ENCODE data around the gene AEN. TPM values are rescaled to one million over a fixed set of nuclear protein-coding genes. Genes with fewer than 3 reads are reported as not detected.

Gene AEN
- total RNA-seq, 1 donor from 2014 or later: 90.6 TPM

GRCh38 chr15:88644741-88645140 is 23.6 kb downstream of the AEN start:
- Histone ChIP-seq H3K4me2 (ENCODE audit: low read length) (no peak overlapping the region), H3K9me3 (ENCODE audit: insufficient read depth, low read depth, low read length) (no peaks in the 10 kb centered on the region), H3K27ac (ENCODE audit: low read depth, low read length) (no peak overlapping the region), H2AFZ (ENCODE audit: low read depth, low read length) (no peak overlapping the region), H3K4me1 (ENCODE audit: insufficient read depth, low read length) (peaks cover 16% of the 10 kb centered on the region), H3K36me3 (ENCODE audit: insufficient read depth, low read length) (no peaks in the 10 kb centered on the region), H3K9ac (ENCODE audit: low read length) (no peak overlapping the region), H3K27me3 (ENCODE audit: insufficient read depth, low read length) (no peaks in the 10 kb centered on the region), H3K79me2 (ENCODE audit: insufficient read depth, low read length) (no peaks in the 10 kb centered on the region), H4K20me1 (ENCODE audit: insufficient read depth, low read length) (peaks cover 7% of the 10 kb centered on the region), H3K4me3 (ENCODE audit: insufficient read depth, low read depth, low read length) (no peak overlapping the region)
- Mint-ChIP-seq H3K9me3 (ENCODE audit: unreplicated experiment) (peaks cover 5% of the 10 kb centered on the region), H3K27ac (ENCODE audit: unreplicated experiment) (no peak overlapping the region), H3K4me1 (ENCODE audit: low read depth, unreplicated experiment) (peaks cover 18% of the 10 kb centered on the region), H3K36me3 (ENCODE audit: low read depth, unreplicated experiment) (peaks cover 7% of the 10 kb centered on the region), H3K4me3 (ENCODE audit: unreplicated experiment) (no peak overlapping the region), H3K27me3 (ENCODE audit: low read depth, unreplicated experiment) (no peaks in the 10 kb centered on the region)
- no peak for DNase-seq (ENCODE audit: low read depth)
- FAIRE-seq: no peak
- no peak for TF ChIP-seq EZH2 (IDR thresholded peaks at IDR 0.05; ENCODE audit: insufficient read depth, low read length)
- TF ChIP-seq, protein P1, sequence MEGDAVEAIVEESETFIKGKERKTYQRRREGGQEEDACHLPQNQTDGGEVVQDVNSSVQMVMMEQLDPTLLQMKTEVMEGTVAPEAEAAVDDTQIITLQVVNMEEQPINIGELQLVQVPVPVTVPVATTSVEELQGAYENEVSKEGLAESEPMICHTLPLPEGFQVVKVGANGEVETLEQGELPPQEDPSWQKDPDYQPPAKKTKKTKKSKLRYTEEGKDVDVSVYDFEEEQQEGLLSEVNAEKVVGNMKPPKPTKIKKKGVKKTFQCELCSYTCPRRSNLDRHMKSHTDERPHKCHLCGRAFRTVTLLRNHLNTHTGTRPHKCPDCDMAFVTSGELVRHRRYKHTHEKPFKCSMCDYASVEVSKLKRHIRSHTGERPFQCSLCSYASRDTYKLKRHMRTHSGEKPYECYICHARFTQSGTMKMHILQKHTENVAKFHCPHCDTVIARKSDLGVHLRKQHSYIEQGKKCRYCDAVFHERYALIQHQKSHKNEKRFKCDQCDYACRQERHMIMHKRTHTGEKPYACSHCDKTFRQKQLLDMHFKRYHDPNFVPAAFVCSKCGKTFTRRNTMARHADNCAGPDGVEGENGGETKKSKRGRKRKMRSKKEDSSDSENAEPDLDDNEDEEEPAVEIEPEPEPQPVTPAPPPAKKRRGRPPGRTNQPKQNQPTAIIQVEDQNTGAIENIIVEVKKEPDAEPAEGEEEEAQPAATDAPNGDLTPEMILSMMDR (IDR thresholded peaks at IDR 0.05; ENCODE audit: insufficient read depth, low read depth, low read length): no peak

DNA sequence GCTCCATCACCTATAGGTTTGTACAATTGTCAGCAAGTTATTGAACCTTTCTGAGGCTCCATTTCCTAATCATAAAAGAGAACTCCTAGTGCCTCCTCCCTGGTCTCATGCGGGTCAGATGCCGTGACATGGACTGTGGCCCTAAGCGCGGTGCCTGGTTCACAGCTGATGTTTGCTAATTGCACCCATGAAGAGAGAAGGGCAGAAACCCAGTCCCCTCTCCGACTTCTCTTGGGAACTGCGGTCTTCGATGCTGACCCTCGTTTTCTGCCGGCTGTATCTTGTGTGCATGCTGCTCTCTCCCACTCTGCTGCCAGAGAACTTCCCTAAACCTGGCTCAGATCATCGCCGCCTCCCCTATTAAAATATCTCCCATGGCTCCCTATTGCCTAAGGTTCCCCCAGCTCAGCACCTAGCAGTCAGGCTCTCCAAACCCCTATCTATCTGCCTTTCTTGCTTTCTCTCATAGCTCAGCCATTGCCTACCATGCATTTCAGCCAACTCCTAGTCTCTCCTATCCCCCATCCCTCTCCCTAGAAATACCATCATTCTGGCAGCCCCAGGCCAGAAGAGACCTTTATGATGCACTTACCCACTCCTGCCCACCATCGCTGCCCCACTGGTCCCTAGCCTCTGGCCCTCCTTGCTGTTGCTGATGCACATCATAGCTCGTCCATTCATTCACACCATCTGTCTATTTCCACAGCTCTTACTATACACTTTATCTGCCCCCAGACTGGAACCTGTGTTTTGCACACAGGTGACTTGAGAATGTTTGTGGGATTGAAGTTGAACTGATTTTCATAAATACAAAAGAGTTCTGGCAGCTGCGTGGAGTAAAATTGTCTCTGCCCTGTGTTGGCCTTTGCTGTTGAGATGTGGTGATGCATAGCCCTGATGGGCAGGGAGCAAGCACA is 24.3 kb downstream of the AEN start:
- no peak for FAIRE-seq
- H3K36me3 Mint-ChIP-seq (ENCODE audit: low read depth, unreplicated experiment): peaks cover 7% of the 10 kb centered on the region

More for the DNA sequence above, 24.3 kb downstream of the AEN start:
- H3K9me3 Mint-ChIP-seq (ENCODE audit: unreplicated experiment): peaks cover 5% of the 10 kb centered on the region
- Histone ChIP-seq H3K4me2 (ENCODE audit: low read length) (no peak overlapping the region), H3K4me3 (ENCODE audit: insufficient read depth, low read depth, low read length) (no peak overlapping the region), H3K36me3 (ENCODE audit: insufficient read depth, low read length) (no peaks in the 10 kb centered on the region), H4K20me1 (ENCODE audit: insufficient read depth, low read length) (peaks cover 7% of the 10 kb centered on the region), H2AFZ (ENCODE audit: low read depth, low read length) (no peak overlapping the region), H3K27me3 (ENCODE audit: insufficient read depth, low read length) (no peaks in the 10 kb centered on the region), H3K79me2 (ENCODE audit: insufficient read depth, low read length) (no peaks in the 10 kb centered on the region), H3K9ac (ENCODE audit: low read length) (no peak overlapping the region), H3K27ac (ENCODE audit: low read depth, low read length) (no peak overlapping the region), H3K4me1 (ENCODE audit: insufficient read depth, low read length) (peaks cover 22% of the 10 kb centered on the region), H3K9me3 (ENCODE audit: insufficient read depth, low read depth, low read length) (no peaks in the 10 kb centered on the region)
- no peak overlapping the region for H3K27ac Mint-ChIP-seq (ENCODE audit: unreplicated experiment)
- no peak for DNase-seq (ENCODE audit: low read depth)
- H3K4me1 Mint-ChIP-seq (ENCODE audit: low read depth, unreplicated experiment): peaks cover 13% of the 10 kb centered on the region
- no peak overlapping the region for H3K4me3 Mint-ChIP-seq (ENCODE audit: unreplicated experiment)
- TF ChIP-seq, protein P1 (IDR thresholded peaks at IDR 0.05; ENCODE audit: insufficient read depth, low read depth, low read length): no peak
- no peak for TF ChIP-seq EZH2 (IDR thresholded peaks at IDR 0.05; ENCODE audit: insufficient read depth, low read length)
- H3K27me3 Mint-ChIP-seq (ENCODE audit: low read depth, unreplicated experiment): no peaks in the 10 kb centered on the region

Measured in astrocyte (in vitro differentiated cells and primary cell).